HCT116 (cell line): Measurements from ENCODE around the gene EPG5. TPM values are rescaled to one million over a fixed set of nuclear protein-coding genes. Genes with fewer than 3 reads are reported as not detected.

ENCODE experiments used
- ATAC-seq: fragments of 200-7000 bp; cut with Tn5 transposase; 2 replicates; pipeline ENCODE4 v1.9.1; 2020; ENCODE audit warnings: mild to moderate bottlenecking, moderate library complexity
- BruUV-seq: library from RNA; stranded (reverse); fragments of 400-500 nt; replicated peaks from 2 replicates; lab custom pipeline; 2021; lab: Mats Ljungman, UMichigan
- CTCF ChIA-PET: fragments of 300-600 bp; sonication (Branson Sonifier 250); formaldehyde crosslinking; loops from one replicate; lab custom pipeline; 2021; ENCODE audit warnings: antibody characterized with exemption; lab: Charles Lee
- POLR2A ChIA-PET: fragments of 300-600, 350-600 bp; sonication (Branson Sonifier 250); formaldehyde crosslinking; loops from one replicate; lab custom pipeline; 2021; ENCODE audit warnings: antibody characterized with exemption; lab: Charles Lee
- RAD21 ChIA-PET, 2 experiments: fragments of 300-600 bp; sonication (Branson Sonifier 250); formaldehyde crosslinking; loops; one replicate each; lab custom pipeline; 2023; ENCODE audit warnings: low total read pairs in 2 of 2; ENCODE audit not compliant: uncharacterized antibody in 2 of 2, unreplicated experiment in 2 of 2, low non-redundant PET in 1 of 2; lab: Charles Lee
- DNase-seq: peaks from one replicate; pipeline ENCODE4 v3.0.0-alpha.2; 2010; ENCODE audit warnings: low read depth, low spot score
- H2AFZ ChIP-seq: fragments of 200-600 bp; shearing (Covaris generic), sonication (generic); 2 replicates; pipeline ENCODE4 v1.6.1; 2017; ENCODE audit warnings: low read depth, mixed run types, mixed read lengths, antibody characterized with exemption, low read length; ENCODE audit not compliant: poor library complexity, severe bottlenecking
- H3K27ac ChIP-seq: 2 replicates; pipeline ENCODE4 v1.5.1; 2012; ENCODE audit warnings: low read depth, low read length
- H3K27me3 ChIP-seq: fragments of 200-600 bp; sonication (generic); 2 replicates; pipeline ENCODE4 v1.6.1; 2016; ENCODE audit warnings: mixed run types, low read length, mixed read lengths; ENCODE audit not compliant: insufficient read depth
- H3K36me3 ChIP-seq, 2 experiments: fragments of 200-500 bp in 1 of 2; fragments of 200-600 bp in 1 of 2; sonication (Bioruptor generic) in 1 of 2; sonication (generic) in 1 of 2; 2 replicates each; pipeline versions ENCODE4 v1.5.1 to v1.6.1; 2014 to 2016; ENCODE audit warnings: low read length in 2 of 2, inconsistent platforms in 1 of 2, mixed read lengths in 1 of 2, mixed run types in 1 of 2; ENCODE audit not compliant: insufficient read depth in 2 of 2, control insufficient read depth in 1 of 2
- H3K4me1 ChIP-seq, 2 experiments: fragments of 200-600 bp in 1 of 2; sonication (generic) in 1 of 2; 2 replicates each; pipeline versions ENCODE4 v1.5.1 to v1.6.1; 2012 to 2017; ENCODE audit warnings: low read length in 2 of 2, inconsistent platforms in 1 of 2, mild to moderate bottlenecking in 1 of 2, mixed read lengths in 1 of 2, mixed run types in 1 of 2, moderate library complexity in 1 of 2; ENCODE audit not compliant: insufficient read depth in 2 of 2, control insufficient read depth in 1 of 2
- H3K4me2 ChIP-seq: fragments of 200-600 bp; sonication (generic); 2 replicates; pipeline ENCODE4 v1.6.1; 2017; ENCODE audit warnings: mixed run types, low read length, mixed read lengths
- H3K4me3 ChIP-seq, 2 experiments: fragments of 200-600 bp in 1 of 2; sonication (generic) in 1 of 2; replicated peaks in 1 of 2; 2 replicates each; pipeline ENCODE4 v1.5.1; 2011 to 2016; ENCODE audit warnings: low read length in 2 of 2, control low read depth in 1 of 2, low read depth in 1 of 2, mild to moderate bottlenecking in 1 of 2, mixed read lengths in 1 of 2, mixed run types in 1 of 2
- H3K79me2 ChIP-seq: fragments of 200-600 bp; sonication (generic); 2 replicates; pipeline ENCODE4 v1.6.1; 2017; ENCODE audit warnings: mild to moderate bottlenecking, mixed run types, low read length, moderate library complexity, mixed read lengths; ENCODE audit not compliant: insufficient read depth
- H3K9ac ChIP-seq: fragments of 200-600 bp; sonication (generic); 2 replicates; pipeline ENCODE4 v1.6.1; 2016; ENCODE audit warnings: low read length, mixed read lengths
- H3K9me2 ChIP-seq: fragments of 200-600 bp; sonication (generic), shearing (Covaris generic); 2 replicates; pipeline ENCODE4 v1.6.1; 2017; ENCODE audit warnings: mixed run types, mild to moderate bottlenecking, moderate library complexity; ENCODE audit not compliant: insufficient read depth
- H3K9me3 ChIP-seq, 2 experiments: fragments of 200-500 bp in 1 of 2; fragments of 200-600 bp in 1 of 2; sonication (Bioruptor generic) in 1 of 2; sonication (generic) in 1 of 2; 2 replicates each; pipeline ENCODE4 v1.6.1; 2014 to 2017; ENCODE audit warnings: low read length in 2 of 2, mixed read lengths in 2 of 2, inconsistent platforms in 1 of 2, low read depth in 1 of 2, mild to moderate bottlenecking in 1 of 2, mixed run types in 1 of 2, moderate library complexity in 1 of 2; ENCODE audit not compliant: control insufficient read depth in 1 of 2, insufficient read depth in 1 of 2
- H4K20me1 ChIP-seq: fragments of 200-600 bp; sonication (generic), shearing (Covaris generic); 2 replicates; pipeline ENCODE4 v1.6.1; 2017; ENCODE audit warnings: mixed run types, mild to moderate bottlenecking, moderate library complexity; ENCODE audit not compliant: insufficient read depth
- CBX3 ChIP-seq: IDR thresholded peaks from 2 replicates; pipeline ENCODE4 v1.6.1; 2012; ENCODE audit warnings: low read depth
- CTCF ChIP-seq, 3 experiments: fragments of 200-600 bp in 1 of 3; sonication (generic) in 1 of 3; IDR thresholded peaks in 2 of 3; conservative IDR thresholded peaks in 1 of 3; 2 replicates each; pipeline ENCODE4 v1.5.1; 2012 to 2017; ENCODE audit warnings: low read depth in 2 of 3, low read length in 2 of 3, antibody characterized with exemption in 1 of 3, borderline replicate concordance in 1 of 3, control low read depth in 1 of 3, mild to moderate bottlenecking in 1 of 3, mixed read lengths in 1 of 3, mixed run types in 1 of 3, moderate library complexity in 1 of 3; ENCODE audit not compliant: insufficient read depth in 1 of 3
- EGR1 ChIP-seq: IDR thresholded peaks from 2 replicates; pipeline ENCODE4 v1.6.1; 2012; ENCODE audit warnings: low read depth
- ELF1 ChIP-seq: IDR thresholded peaks from 2 replicates; pipeline ENCODE4 v1.6.1; 2012; ENCODE audit warnings: low read depth, borderline replicate concordance
- EZH2 ChIP-seq: fragments of 200-600 bp; sonication (generic); IDR thresholded peaks from 2 replicates; pipeline ENCODE4 v1.6.1; 2017; ENCODE audit warnings: antibody characterized with exemption, mixed run types
- FOSL1 ChIP-seq: IDR thresholded peaks from 2 replicates; pipeline ENCODE4 v1.6.1; 2012; ENCODE audit warnings: low read depth
- JUND ChIP-seq: IDR thresholded peaks from 2 replicates; pipeline ENCODE4 v1.6.1; 2012
- MAX ChIP-seq: IDR thresholded peaks from 2 replicates; pipeline ENCODE4 v1.6.1; 2012
- POLR2AphosphoS5 ChIP-seq: IDR thresholded peaks from 2 replicates; pipeline ENCODE4 v1.6.1; 2011; ENCODE audit warnings: mild to moderate bottlenecking, low read depth, low read length, moderate library complexity
- SIN3A ChIP-seq: IDR thresholded peaks from 2 replicates; pipeline ENCODE4 v1.6.1; 2012; ENCODE audit warnings: low read depth
- SP1 ChIP-seq: IDR thresholded peaks from 2 replicates; pipeline ENCODE4 v1.6.1; 2012; ENCODE audit warnings: low read depth
- SRF ChIP-seq: IDR thresholded peaks from 2 replicates; pipeline ENCODE4 v1.6.1; 2012; ENCODE audit warnings: low read depth
- YY1 ChIP-seq: IDR thresholded peaks from 2 replicates; pipeline ENCODE4 v1.6.1; 2011; ENCODE audit warnings: low read length, low read depth, moderate library complexity, mild to moderate bottlenecking; ENCODE audit not compliant: insufficient replicate concordance; ENCODE audit errors: extremely low read depth
- ZBTB33 ChIP-seq: IDR thresholded peaks from 2 replicates; pipeline ENCODE4 v1.6.1; 2011; ENCODE audit warnings: mild to moderate bottlenecking, low read length, moderate library complexity; ENCODE audit not compliant: insufficient replicate concordance; ENCODE audit errors: extremely low read depth
- ZFX ChIP-seq: fragments of 450-650 bp; IDR thresholded peaks from 2 replicates; pipeline ENCODE4 v1.6.1; 2017
- ZNF274 ChIP-seq: fragments of 200-500 bp; sonication (Bioruptor generic); IDR thresholded peaks from 2 replicates; pipeline ENCODE4 v1.6.1; 2014; ENCODE audit warnings: mild to moderate bottlenecking, low read depth, low read length, inconsistent platforms
- intact Hi-C: fragments of 100-400 bp; cut with micrococcal nuclease; formaldehyde crosslinking; loops from 2 replicates; pipeline ENCODE4 v1.10.0; 2022
- total RNA-seq: library from RNA; stranded (reverse); gene quantifications from one replicate; pipeline ENCODE4 v1.2.1, GENCODE V29; 2021; ENCODE audit not compliant: unreplicated experiment
- TF ChIP-seq, protein P1 (sequence below): IDR thresholded peaks from 2 replicates; pipeline ENCODE4 v1.6.1; 2012

The EPG5 gene
- total RNA-seq, 1 experiment from 2014 or later, result 12.9 TPM

DNA sequence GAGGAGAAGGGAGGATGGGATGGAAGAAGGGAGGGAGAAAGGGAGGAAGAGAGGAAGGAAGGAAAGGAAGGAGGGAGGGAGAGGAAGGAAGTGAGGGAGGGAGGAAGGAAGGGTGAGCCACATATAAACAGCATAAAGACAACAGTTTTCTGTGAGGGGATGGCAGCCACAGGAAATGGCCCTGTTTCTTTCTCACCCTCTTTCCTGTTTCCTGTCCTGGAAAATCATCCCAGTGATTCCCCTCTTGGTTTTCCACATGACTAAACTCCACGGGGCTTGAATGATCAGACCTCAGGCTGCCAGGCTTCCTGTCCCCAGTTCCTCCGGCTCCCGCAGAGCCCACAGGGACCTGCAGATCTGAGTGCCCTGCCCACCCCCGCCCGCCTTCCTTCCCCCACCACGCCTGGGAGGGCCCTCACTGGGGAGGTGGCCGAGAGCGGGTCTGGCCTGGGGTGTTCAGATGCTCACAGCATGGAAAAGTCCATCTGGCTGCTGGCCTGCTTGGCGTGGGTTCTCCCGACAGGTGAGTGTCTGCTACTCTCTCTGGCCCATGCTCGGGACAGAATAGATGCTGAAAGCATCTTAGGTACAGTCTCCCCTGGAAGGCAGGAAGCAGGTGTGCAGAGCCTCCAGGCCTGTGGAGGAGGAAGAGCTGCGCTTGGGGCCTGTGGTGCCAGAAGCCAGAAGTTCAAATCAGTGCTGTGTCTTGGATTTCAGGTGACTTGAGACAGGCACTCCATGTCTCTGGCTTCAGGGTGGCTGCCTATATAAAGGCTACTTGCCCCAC, 141.7 kb downstream of the EPG5 start, which contains the start of gene SIGLEC15 (continued):
- TF ChIP-seq CTCF (IDR thresholded peaks at IDR 0.05 in 2 of 3, conservative IDR thresholded peaks at IDR 0.05 in 1 of 3; ENCODE audit: borderline replicate concordance in 1 of 3, insufficient read depth in 1 of 3, low read depth in 2 of 3, low read length in 2 of 3) (no peak), FOSL1 (no peak), POLR2AphosphoS5 (no peak), SIN3A (no peak), SRF (no peak), ZBTB33 (no peak), ELF1 (no peak), ZFX (no peak)

- no peaks in the 10 kb centered on the region for H3K4me1 ChIP-seq
- H3K9ac ChIP-seq, result no peak overlapping the region
- H3K79me2 ChIP-seq, result no peaks in the 10 kb centered on the region
- H2AFZ ChIP-seq, result no peak overlapping the region
- BruUV-seq, result no TSS peak
- H3K27ac ChIP-seq, result no peak overlapping the region
- CTCF ChIA-PET, result no interaction called here
- no peaks in the 10 kb centered on the region for H4K20me1 ChIP-seq
- TF ChIP-seq EGR1 (no peak), MAX (no peak), JUND (no peak), SRF (no peak), ZNF274 (no peak), SP1 (no peak), SIN3A (no peak), EZH2 (no peak), CTCF (IDR thresholded peaks at IDR 0.05 in 2 of 3, conservative IDR thresholded peaks at IDR 0.05 in 1 of 3; ENCODE audit: borderline replicate concordance in 1 of 3, insufficient read depth in 1 of 3, low read depth in 2 of 3, low read length in 2 of 3) (no peak), YY1 (no peak), CBX3 (no peak)
- TF ChIP-seq, protein P1, sequence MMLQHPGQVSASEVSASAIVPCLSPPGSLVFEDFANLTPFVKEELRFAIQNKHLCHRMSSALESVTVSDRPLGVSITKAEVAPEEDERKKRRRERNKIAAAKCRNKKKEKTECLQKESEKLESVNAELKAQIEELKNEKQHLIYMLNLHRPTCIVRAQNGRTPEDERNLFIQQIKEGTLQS, result no peak
- TF ChIP-seq, all 23 proteins: peak for 0
- Histone ChIP-seq H3K9me3 (no peaks in the 10 kb centered on the region), H3K4me3 (no peak overlapping the region), H3K4me2 (no peak overlapping the region), H3K9me2 (no peaks in the 10 kb centered on the region), H3K36me3 (no peaks in the 10 kb centered on the region), H3K27me3 (no peaks in the 10 kb centered on the region)
- ChIA-PET POLR2A (no interaction called here), RAD21 (no interaction called here)
- ATAC-seq (no peak), DNase-seq (no peak)
- intact Hi-C loops, result no loop called here
Measured at GRCh38 chr18:45821711-45822110, 145.4 kb downstream of the EPG5 start.
